Measurements from ENCODE around the gene HOXA4. TPM values are rescaled to one million over a fixed set of nuclear protein-coding genes. Genes with fewer than 3 reads are reported as not detected.
A peak's percentile ranks its signal among the peaks of the same experiment; 100 is the strongest.

Gene HOXA4
- total RNA-seq, 1 experiment from 2014 or later: not detected

DNA sequence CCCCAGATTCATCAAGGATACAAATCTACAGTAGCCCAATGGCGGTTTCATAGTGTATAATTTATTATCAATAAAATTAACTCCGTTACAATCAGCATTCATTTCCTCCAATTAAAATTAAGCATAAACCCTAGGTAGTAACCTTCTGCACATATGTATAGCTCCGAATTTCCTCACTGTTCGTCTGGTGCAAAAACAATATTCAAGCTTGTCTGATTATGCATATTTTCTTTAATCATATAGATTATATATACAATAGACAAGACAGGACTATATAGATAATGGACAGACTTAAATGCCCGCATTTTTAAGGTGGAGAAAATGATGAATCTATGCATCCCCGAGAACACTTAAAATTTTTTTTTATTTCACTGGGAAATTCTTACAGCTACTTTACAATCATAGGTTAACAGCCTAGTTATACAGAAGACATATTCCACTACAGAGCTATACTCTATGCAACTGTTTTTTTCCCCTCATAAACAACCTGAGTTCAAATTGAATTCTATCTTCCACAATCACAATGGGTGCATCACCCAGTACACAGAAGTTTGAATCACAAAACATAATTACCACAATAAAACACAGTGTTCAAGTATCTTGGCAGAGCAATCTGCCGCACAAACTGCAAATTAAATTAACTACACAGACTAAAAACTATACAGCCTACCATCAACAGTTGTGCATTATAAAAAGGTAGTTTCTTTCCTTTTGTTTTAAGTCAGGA is 32.2 kb upstream of the HOXA4 start (continued):
- TF ChIP-seq ZMAT4 (CRISPR knock-in tag; IDR thresholded peaks at IDR 0.05) (no peak), ETV6 (CRISPR knock-in tag; IDR thresholded peaks at IDR 0.05) (no peak), ELF4 (CRISPR knock-in tag; IDR thresholded peaks at IDR 0.05; ENCODE audit: low read depth) (no peak), IRF1 (CRISPR knock-in tag; IDR thresholded peaks at IDR 0.05) (no peak), ARID4B (CRISPR knock-in tag; IDR thresholded peaks at IDR 0.05; ENCODE audit: borderline replicate concordance) (no peak), CBFB (CRISPR knock-in tag; IDR thresholded peaks at IDR 0.05; ENCODE audit: low read depth) (no peak), ZNF138 (CRISPR knock-in tag; conservative IDR thresholded peaks at IDR 0.05) (no peak), JUN (CRISPR knock-in tag; IDR thresholded peaks at IDR 0.05) (no peak), FOXP1 (CRISPR knock-in tag; IDR thresholded peaks at IDR 0.05; ENCODE audit: borderline replicate concordance) (no peak), ZNF416 (CRISPR knock-in tag; IDR thresholded peaks at IDR 0.05) (no peak)

DNA sequence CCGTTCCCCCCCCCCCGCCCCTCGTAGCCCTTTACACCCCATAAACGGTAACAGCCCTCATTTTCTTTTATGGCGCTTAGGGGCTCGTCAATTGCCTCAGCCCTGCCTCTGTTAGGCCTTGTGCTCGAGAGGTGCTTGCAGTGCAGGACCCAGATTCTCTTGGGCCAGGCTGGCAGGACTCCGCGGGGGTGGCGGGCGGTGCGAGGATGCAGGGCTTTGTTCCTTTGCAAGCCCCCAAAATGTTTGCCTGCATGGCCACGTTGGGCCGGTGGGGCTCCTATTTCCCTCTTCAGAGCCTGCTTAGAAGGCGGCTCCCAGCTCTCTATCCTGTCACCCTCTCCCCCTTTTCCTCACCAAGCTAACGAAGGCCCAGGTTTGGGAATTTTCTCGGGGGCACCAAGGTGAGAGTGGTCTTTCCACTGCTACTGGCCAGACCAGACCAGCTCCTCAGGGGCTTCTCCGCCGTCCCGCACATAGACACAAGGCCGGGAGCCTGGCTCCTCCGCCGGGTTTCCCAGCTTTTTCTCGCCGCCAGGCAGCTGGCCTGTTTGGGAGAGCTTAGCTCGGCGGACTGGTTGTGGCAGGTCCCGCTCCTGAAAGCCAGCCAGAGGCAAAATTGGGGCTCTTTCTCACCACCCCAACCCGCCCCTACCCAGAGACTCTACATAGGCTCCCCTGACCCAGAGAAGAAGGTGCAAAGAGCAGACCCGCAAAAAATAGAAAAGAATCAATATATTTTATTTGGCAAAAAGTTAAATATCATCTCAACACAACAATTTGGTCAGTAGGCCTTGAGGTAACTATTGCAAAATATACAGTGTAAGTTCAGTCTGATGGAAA is 31.4 kb upstream of the HOXA4 start:
- H3K27me3 Mint-ChIP-seq (ENCODE audit: low read depth): peaks cover 100% of the 10 kb centered on the region
- CTCF ChIA-PET: interaction anchor here (0.9 to 3.1 kb wide), 23 partner anchors 8 to 797 kb away, joined by 3 to 74 read pairs (median 5); partner anchors contain the start of genes HOXA3, HOXA4, HOXA5 and HOXA6
- H3K4me3 Mint-ChIP-seq: no peak overlapping the region
- no peak for ATAC-seq
- TF ChIP-seq RORB (CRISPR knock-in tag; IDR thresholded peaks at IDR 0.05) (no peak), SMAD3 (CRISPR knock-in tag; IDR thresholded peaks at IDR 0.05; ENCODE audit: borderline replicate concordance) (no peak), NFYB (CRISPR knock-in tag; conservative IDR thresholded peaks at IDR 0.05; ENCODE audit: low read depth) (no peak), TCF7 (CRISPR knock-in tag; IDR thresholded peaks at IDR 0.05; ENCODE audit: low read depth) (no peak), NR1H2 (CRISPR knock-in tag; IDR thresholded peaks at IDR 0.05) (no peak), ZNF232 (CRISPR knock-in tag; IDR thresholded peaks at IDR 0.05) (no peak), ZNF219 (CRISPR knock-in tag; IDR thresholded peaks at IDR 0.05; ENCODE audit: borderline replicate concordance) (no peak), ZNF138 (CRISPR knock-in tag; conservative IDR thresholded peaks at IDR 0.05) (no peak)
- TF ChIP-seq, protein P1, sequence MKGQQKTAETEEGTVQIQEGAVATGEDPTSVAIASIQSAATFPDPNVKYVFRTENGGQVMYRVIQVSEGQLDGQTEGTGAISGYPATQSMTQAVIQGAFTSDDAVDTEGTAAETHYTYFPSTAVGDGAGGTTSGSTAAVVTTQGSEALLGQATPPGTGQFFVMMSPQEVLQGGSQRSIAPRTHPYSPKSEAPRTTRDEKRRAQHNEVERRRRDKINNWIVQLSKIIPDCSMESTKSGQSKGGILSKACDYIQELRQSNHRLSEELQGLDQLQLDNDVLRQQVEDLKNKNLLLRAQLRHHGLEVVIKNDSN (CRISPR knock-in tag; IDR thresholded peaks at IDR 0.05): no peak
- TF ChIP-seq, protein P2, sequence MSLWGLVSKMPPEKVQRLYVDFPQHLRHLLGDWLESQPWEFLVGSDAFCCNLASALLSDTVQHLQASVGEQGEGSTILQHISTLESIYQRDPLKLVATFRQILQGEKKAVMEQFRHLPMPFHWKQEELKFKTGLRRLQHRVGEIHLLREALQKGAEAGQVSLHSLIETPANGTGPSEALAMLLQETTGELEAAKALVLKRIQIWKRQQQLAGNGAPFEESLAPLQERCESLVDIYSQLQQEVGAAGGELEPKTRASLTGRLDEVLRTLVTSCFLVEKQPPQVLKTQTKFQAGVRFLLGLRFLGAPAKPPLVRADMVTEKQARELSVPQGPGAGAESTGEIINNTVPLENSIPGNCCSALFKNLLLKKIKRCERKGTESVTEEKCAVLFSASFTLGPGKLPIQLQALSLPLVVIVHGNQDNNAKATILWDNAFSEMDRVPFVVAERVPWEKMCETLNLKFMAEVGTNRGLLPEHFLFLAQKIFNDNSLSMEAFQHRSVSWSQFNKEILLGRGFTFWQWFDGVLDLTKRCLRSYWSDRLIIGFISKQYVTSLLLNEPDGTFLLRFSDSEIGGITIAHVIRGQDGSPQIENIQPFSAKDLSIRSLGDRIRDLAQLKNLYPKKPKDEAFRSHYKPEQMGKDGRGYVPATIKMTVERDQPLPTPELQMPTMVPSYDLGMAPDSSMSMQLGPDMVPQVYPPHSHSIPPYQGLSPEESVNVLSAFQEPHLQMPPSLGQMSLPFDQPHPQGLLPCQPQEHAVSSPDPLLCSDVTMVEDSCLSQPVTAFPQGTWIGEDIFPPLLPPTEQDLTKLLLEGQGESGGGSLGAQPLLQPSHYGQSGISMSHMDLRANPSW (CRISPR knock-in tag; conservative IDR thresholded peaks at IDR 0.05; ENCODE audit: low read depth): no peak
- TF ChIP-seq, protein P3, sequence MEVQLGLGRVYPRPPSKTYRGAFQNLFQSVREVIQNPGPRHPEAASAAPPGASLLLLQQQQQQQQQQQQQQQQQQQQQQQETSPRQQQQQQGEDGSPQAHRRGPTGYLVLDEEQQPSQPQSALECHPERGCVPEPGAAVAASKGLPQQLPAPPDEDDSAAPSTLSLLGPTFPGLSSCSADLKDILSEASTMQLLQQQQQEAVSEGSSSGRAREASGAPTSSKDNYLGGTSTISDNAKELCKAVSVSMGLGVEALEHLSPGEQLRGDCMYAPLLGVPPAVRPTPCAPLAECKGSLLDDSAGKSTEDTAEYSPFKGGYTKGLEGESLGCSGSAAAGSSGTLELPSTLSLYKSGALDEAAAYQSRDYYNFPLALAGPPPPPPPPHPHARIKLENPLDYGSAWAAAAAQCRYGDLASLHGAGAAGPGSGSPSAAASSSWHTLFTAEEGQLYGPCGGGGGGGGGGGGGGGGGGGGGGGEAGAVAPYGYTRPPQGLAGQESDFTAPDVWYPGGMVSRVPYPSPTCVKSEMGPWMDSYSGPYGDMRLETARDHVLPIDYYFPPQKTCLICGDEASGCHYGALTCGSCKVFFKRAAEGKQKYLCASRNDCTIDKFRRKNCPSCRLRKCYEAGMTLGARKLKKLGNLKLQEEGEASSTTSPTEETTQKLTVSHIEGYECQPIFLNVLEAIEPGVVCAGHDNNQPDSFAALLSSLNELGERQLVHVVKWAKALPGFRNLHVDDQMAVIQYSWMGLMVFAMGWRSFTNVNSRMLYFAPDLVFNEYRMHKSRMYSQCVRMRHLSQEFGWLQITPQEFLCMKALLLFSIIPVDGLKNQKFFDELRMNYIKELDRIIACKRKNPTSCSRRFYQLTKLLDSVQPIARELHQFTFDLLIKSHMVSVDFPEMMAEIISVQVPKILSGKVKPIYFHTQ (CRISPR knock-in tag; IDR thresholded peaks at IDR 0.05): no peak
- peaks cover 8% of the 10 kb centered on the region for H3K4me1 Mint-ChIP-seq
- POLR2A ChIA-PET: no interaction called here
- DNase-seq (ENCODE audit: low spot score): peak; percentile 38
- no peaks in the 10 kb centered on the region for H3K9me3 Mint-ChIP-seq
- H3K27ac Mint-ChIP-seq: no peak overlapping the region
- H3K36me3 Mint-ChIP-seq: no peaks in the 10 kb centered on the region

All from WTC11 (cell line).